Smooth muscle cell of the brain vasculature (primary cell): ENCODE measurements around the gene USP17L17.
"Not testable (repeated sequence)": the region's sequence is repeated elsewhere in the genome, so short reads cannot be mapped to it uniquely, and the experiment has no call there.

Experiments used
- DNase-seq: peaks from one replicate; pipeline ENCODE4 v3.0.0-alpha.2; 2012; ENCODE audit warnings: low read depth, low spot score

USP17L17 gene

DNA sequence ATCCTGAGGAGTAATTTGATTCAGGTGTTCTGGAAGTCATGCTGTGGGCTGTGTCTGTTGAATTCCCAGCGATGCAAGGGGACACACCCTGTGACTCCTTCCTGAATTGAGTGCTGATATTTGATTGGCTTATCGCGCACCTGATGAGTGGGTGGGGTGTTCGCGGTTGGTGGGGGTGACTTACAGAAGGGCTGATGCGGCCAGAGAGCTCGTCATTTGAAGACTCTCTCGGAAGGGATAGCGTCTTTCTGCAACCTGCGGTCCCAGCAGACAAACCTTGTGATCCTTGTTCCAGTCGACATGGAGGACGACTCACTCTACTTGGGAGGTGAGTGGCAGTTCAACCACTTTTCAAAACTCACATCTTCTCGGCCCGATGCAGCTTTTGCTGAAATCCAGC is at the start of gene USP17L17:
TSS of gene USP17L17 (plus strand) at position 301 of the 400 bp plus-strand sequence. CDS start at position 301, 0 bp downstream.
- DNase-seq: not testable (repeated sequence)

- DNase-seq: not testable (repeated sequence)
Observed at GRCh38 chr4:9210357-9210756, 33.3 kb upstream of the USP17L17 start, which contains the start of gene USP17L10. Gene USP17L10 (plus strand): TSS chr4:9210657. CDS start chr4:9210657, 0 bp downstream.

- DNase-seq: not testable (repeated sequence)
Observed at GRCh38 chr4:9214701-9215100, 29.0 kb upstream of the USP17L17 start.

GRCh38 chr4:9215105-9215504 is 28.6 kb upstream of the USP17L17 start, which contains the start of gene USP17L11:
Gene USP17L11 (plus strand): TSS chr4:9215405. CDS start chr4:9215405, 0 bp downstream.
- not testable (repeated sequence) for DNase-seq

DNA sequence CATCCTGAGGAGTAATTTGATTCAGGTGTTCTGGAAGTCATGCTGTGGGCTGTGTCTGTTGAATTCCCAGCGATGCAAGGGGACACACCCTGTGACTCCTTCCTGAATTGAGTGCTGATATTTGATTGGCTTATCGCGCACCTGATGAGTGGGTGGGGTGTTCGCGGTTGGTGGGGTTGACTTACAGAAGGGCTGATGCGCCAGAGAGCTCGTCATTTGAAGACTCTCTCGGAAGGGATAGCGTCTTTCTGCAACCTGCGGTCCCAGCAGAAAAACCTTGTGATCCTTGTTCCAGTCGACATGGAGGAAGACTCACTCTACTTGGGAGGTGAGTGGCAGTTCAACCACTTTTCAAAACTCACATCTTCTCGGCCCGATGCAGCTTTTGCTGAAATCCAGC is 23.8 kb upstream of the USP17L17 start, which contains the start of gene USP17L12:
TSS of gene USP17L12 (plus strand) at position 301 of the 400 bp plus-strand sequence. CDS start at position 301, 0 bp downstream.
- not testable (repeated sequence) for DNase-seq

DNA sequence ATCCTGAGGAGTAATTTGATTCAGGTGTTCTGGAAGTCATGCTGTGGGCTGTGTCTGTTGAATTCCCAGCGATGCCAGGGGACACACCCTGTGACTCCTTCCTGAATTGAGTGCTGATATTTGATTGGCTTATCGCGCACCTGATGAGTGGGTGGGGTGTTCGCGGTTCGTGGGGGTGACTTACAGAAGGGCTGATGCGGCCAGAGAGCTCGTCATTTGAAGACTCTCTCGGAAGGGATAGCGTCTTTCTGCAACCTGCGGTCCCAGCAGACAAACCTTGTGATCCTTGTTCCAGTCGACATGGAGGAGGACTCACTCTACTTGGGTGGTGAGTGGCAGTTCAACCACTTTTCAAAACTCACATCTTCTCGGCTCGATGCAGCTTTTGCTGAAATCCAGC is 19.1 kb upstream of the USP17L17 start, which contains the start of gene USP17L13:
TSS of gene USP17L13 (plus strand) at position 301 of the 400 bp plus-strand sequence. CDS start at position 301, 0 bp downstream.
- DNase-seq: not testable (repeated sequence)

- DNase-seq: not testable (repeated sequence)
Observed at GRCh38 chr4:9230249-9230648, 13.4 kb upstream of the USP17L17 start.

- not testable (repeated sequence) for DNase-seq
Observed at GRCh38 chr4:9234085-9234484, 9.6 kb upstream of the USP17L17 start, which contains the start of gene USP17L15. Gene USP17L15 (plus strand): TSS chr4:9234385. CDS start chr4:9234385, 0 bp downstream.

DNA sequence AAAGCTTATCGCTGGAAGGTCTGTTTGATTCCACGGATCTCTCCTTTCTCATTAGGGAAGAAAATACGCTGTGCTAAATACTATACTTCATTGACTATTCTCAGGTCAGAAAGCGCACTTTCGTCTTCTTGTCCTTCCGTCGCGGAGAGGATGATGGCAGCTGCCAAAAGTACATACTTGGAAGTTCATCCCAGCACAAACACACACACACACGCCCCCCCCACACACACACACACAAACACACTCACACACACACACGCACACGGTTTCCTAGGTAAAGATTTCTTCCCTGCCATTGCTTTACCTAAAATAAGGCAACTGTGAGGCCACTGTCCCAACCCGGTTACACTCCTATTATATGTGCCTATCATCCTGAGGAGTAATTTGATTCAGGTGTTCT is 5.2 kb upstream of the USP17L17 start:
- not testable (repeated sequence) for DNase-seq

- not testable (repeated sequence) for DNase-seq
Observed at GRCh38 chr4:9247953-9248680, 4.4 kb downstream of the USP17L17 start, which contains the start of gene USP17L18. Gene USP17L18 (plus strand): TSS chr4:9248630. CDS start chr4:9248630, 0 bp downstream.

- not testable (repeated sequence) for DNase-seq
Observed at GRCh38 chr4:9253078-9253477, 9.4 kb downstream of the USP17L17 start, which contains the start of gene USP17L19. Gene USP17L19 (plus strand): TSS chr4:9253378. CDS start chr4:9253378, 0 bp downstream.

DNA sequence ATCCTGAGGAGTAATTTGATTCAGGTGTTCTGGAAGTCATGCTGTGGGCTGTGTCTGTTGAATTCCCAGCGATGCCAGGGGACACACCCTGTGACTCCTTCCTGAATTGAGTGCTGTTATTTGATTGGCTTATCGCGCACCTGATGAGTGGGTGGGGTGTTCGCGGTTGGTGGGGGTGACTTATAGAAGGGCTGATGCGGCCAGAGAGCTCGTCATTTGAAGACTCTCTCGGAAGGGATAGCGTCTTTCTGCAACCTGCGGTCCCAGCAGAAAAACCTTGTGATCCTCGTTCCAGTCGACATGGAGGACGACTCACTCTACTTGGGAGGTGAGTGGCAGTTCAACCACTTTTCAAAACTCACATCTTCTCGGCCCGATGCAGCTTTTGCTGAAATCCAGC is 14.1 kb downstream of the USP17L17 start, which contains the start of gene USP17L20:
TSS of gene USP17L20 (plus strand) at position 301 of the 400 bp plus-strand sequence. CDS start at position 301, 0 bp downstream.
- DNase-seq: not testable (repeated sequence)

DNA sequence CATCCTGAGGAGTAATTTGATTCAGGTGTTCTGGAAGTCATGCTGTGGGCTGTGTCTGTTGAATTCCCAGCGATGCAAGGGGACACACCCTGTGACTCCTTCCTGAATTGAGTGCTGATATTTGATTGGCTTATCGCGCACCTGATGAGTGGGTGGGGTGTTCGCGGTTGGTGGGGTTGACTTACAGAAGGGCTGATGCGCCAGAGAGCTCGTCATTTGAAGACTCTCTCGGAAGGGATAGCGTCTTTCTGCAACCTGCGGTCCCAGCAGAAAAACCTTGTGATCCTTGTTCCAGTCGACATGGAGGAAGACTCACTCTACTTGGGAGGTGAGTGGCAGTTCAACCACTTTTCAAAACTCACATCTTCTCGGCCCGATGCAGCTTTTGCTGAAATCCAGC is 18.9 kb downstream of the USP17L17 start, which contains the start of gene USP17L21:
TSS of gene USP17L21 (plus strand) at position 301 of the 400 bp plus-strand sequence. CDS start at position 301, 0 bp downstream.
- not testable (repeated sequence) for DNase-seq

GRCh38 chr4:9267319-9267718 is 23.6 kb downstream of the USP17L17 start, which contains the start of gene USP17L22:
Gene USP17L22 (plus strand): TSS chr4:9267619. CDS start chr4:9267619, 0 bp downstream.
- DNase-seq: not testable (repeated sequence)

GRCh38 chr4:9271719-9272118 is 28.0 kb downstream of the USP17L17 start:
- not testable (repeated sequence) for DNase-seq
